ENCODE measurements around the gene CPVL.

DNA sequence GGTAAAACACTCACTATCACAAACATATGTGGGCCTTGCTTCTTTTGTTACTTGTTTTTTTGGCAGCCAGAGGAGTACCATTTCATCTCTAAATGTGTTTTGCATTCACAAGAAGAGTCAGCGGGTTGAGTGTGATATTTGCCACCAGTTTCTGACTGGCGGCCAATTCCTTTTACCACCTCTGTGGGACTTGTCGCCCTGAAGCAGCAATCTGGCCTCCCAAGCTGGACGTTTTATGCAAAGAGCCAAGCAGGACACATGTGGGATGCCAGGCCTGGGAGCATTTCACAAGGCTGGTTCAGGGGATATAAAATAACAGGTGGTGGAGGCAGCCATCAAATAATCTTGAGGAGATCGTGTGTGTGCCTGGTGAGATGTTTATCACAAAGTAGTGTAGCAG is 126.4 kb downstream of the CPVL start:
- TF ChIP-seq, protein P1, sequence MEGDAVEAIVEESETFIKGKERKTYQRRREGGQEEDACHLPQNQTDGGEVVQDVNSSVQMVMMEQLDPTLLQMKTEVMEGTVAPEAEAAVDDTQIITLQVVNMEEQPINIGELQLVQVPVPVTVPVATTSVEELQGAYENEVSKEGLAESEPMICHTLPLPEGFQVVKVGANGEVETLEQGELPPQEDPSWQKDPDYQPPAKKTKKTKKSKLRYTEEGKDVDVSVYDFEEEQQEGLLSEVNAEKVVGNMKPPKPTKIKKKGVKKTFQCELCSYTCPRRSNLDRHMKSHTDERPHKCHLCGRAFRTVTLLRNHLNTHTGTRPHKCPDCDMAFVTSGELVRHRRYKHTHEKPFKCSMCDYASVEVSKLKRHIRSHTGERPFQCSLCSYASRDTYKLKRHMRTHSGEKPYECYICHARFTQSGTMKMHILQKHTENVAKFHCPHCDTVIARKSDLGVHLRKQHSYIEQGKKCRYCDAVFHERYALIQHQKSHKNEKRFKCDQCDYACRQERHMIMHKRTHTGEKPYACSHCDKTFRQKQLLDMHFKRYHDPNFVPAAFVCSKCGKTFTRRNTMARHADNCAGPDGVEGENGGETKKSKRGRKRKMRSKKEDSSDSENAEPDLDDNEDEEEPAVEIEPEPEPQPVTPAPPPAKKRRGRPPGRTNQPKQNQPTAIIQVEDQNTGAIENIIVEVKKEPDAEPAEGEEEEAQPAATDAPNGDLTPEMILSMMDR (IDR thresholded peaks at IDR 0.05): no peak
- TF ChIP-seq EP300 (IDR thresholded peaks at IDR 0.05) (no peak), POLR2A (IDR thresholded peaks at IDR 0.05) (no peak), POLR2AphosphoS5 (IDR thresholded peaks at IDR 0.05) (no peak)

Measured in suprapubic skin (tissue), 4 donors.